GM12878 (cell line): ENCODE data around the gene KLHL30. TPM values are rescaled to one million over a fixed set of nuclear protein-coding genes. Genes with fewer than 3 reads are reported as not detected.

Experiments
- ATAC-seq: fragments of 200-7000 bp; cut with Tn5 transposase; 3 replicates; pipeline ENCODE4 v1.9.1; 2020; ENCODE audit warnings: mild to moderate bottlenecking, moderate library complexity
- BruUV-seq: library from RNA; stranded (reverse); fragments of 400-500 nt; replicated peaks from 2 replicates; lab custom pipeline; 2021; lab: Mats Ljungman, UMichigan
- CTCF ChIA-PET: fragments of 300-600 bp; sonication (Branson Sonifier 250); formaldehyde crosslinking; extraction: SDS; loops from one replicate; lab custom pipeline; 2021; ENCODE audit warnings: inconsistent platforms; lab: Yijun Ruan, JAX
- POLR2A ChIA-PET: fragments of 350-600 bp; formaldehyde crosslinking; extraction: SDS; loops from one replicate; lab custom pipeline; 2021; ENCODE audit warnings: inconsistent platforms; lab: Charles Lee
- RAD21 ChIA-PET: fragments of 300-600 bp; sonication (Branson Sonifier 250); formaldehyde crosslinking; loops from one replicate; lab custom pipeline; 2023; ENCODE audit warnings: antibody characterized with exemption; ENCODE audit not compliant: unreplicated experiment; lab: Charles Lee
- SMC1A ChIA-PET: fragments of 300-600 bp; sonication (Branson Sonifier 250); formaldehyde crosslinking; loops from one replicate; lab custom pipeline; 2023; ENCODE audit not compliant: unreplicated experiment, uncharacterized antibody; lab: Charles Lee
- DNase-seq: peaks from one replicate; pipeline ENCODE4 v3.0.0-alpha.2; 2011; ENCODE audit warnings: low read depth, low spot score
- FAIRE-seq: peaks from 3 replicates; lab custom pipeline; 2011; peaks lifted over from hg19 to GRCh38; lab: Jason Lieb, UNC
- H2AFZ ChIP-seq: 2 replicates; pipeline ENCODE4 v1.6.0; 2011; ENCODE audit warnings: low read depth, low read length, control low read depth; ENCODE audit not compliant: control insufficient read depth
- H3K27ac ChIP-seq: 2 replicates; pipeline ENCODE4 v1.5.1; 2011; ENCODE audit warnings: control low read depth; ENCODE audit not compliant: control insufficient read depth, insufficient read depth
- H3K27me3 ChIP-seq, 2 experiments: replicated peaks in 1 of 2; 2 replicates each; pipeline versions ENCODE4 v1.6.0 to v1.6.1; 2011; ENCODE audit warnings: low read length in 1 of 2; ENCODE audit not compliant: control insufficient read depth in 2 of 2, insufficient read depth in 2 of 2
- H3K36me3 ChIP-seq, 2 experiments: 2 replicates each; pipeline ENCODE4 v1.5.1; 2011; ENCODE audit warnings: low read length in 1 of 2; ENCODE audit not compliant: control insufficient read depth in 2 of 2, insufficient read depth in 2 of 2
- H3K4me1 ChIP-seq: 2 replicates; pipeline ENCODE4 v1.6.1; 2011; ENCODE audit warnings: mild to moderate bottlenecking, low read length, moderate library complexity, mixed read lengths; ENCODE audit not compliant: control insufficient read depth, insufficient read depth
- H3K4me2 ChIP-seq: 2 replicates; pipeline ENCODE4 v1.6.0; 2011; ENCODE audit warnings: control low read depth; ENCODE audit not compliant: control insufficient read depth, insufficient read depth
- H3K4me3 ChIP-seq: fragments of 200-600 bp; sonication (generic); 2 replicates; pipeline ENCODE4 v1.5.1; 2016
- H3K79me2 ChIP-seq: 2 replicates; pipeline ENCODE4 v1.6.0; 2011; ENCODE audit warnings: low read length; ENCODE audit not compliant: control insufficient read depth, insufficient read depth
- H3K9ac ChIP-seq: 2 replicates; pipeline ENCODE4 v1.8.0; 2011; ENCODE audit warnings: low read length, control low read depth, mixed read lengths; ENCODE audit not compliant: control insufficient read depth, insufficient read depth
- H3K9me3 ChIP-seq: replicated peaks from 3 replicates; pipeline ENCODE4 v1.5.1; 2011; ENCODE audit warnings: mild to moderate bottlenecking, low read length; ENCODE audit not compliant: control insufficient read depth, insufficient read depth
- H4K20me1 ChIP-seq: 2 replicates; pipeline ENCODE4 v1.6.0; 2011; ENCODE audit not compliant: control insufficient read depth, insufficient read depth
- CHD1 ChIP-seq: IDR thresholded peaks from 2 replicates; pipeline ENCODE4 v1.6.1; 2012; ENCODE audit warnings: low read depth, low read length, improper control_type of control experiment
- CHD2 ChIP-seq: IDR thresholded peaks from 2 replicates; pipeline ENCODE4 v1.6.1; 2011; ENCODE audit warnings: low read depth, low read length, improper control_type of control experiment, borderline replicate concordance
- CHD4 ChIP-seq: fragments of 200-600 bp; sonication (generic); IDR thresholded peaks from 2 replicates; pipeline ENCODE4 v1.6.1; 2016; ENCODE audit warnings: mild to moderate bottlenecking
- EP300 ChIP-seq, 2 experiments: fragments of 150-350 bp in 1 of 2; IDR thresholded peaks; 2 replicates each; pipeline ENCODE4 v1.6.1; 2011 to 2012; ENCODE audit warnings: low read depth in 2 of 2, low read length in 2 of 2, borderline replicate concordance in 1 of 2, improper control_type of control experiment in 1 of 2, inconsistent platforms in 1 of 2; ENCODE audit not compliant: control insufficient read depth in 1 of 2
- GABPA ChIP-seq: IDR thresholded peaks from 2 replicates; pipeline ENCODE4 v1.6.1; 2014; ENCODE audit warnings: antibody characterized with exemption, low read depth, mild to moderate bottlenecking, inconsistent platforms
- KLF5 ChIP-seq: fragments of 450-650 bp; IDR thresholded peaks from 2 replicates; pipeline ENCODE4 v1.6.1; 2014; ENCODE audit warnings: mild to moderate bottlenecking; ENCODE audit not compliant: partially characterized antibody
- PAX5 ChIP-seq: IDR thresholded peaks from 2 replicates; pipeline ENCODE4 v1.6.1; 2011; ENCODE audit warnings: low read depth, low read length, borderline replicate concordance
- RB1 ChIP-seq: fragments of 450-650 bp; formaldehyde crosslinking; IDR thresholded peaks from 2 replicates; pipeline ENCODE4 v1.6.1; 2017; ENCODE audit warnings: mild to moderate bottlenecking, borderline replicate concordance
- SMAD5 ChIP-seq: IDR thresholded peaks from 2 replicates; pipeline ENCODE4 v1.6.1; 2016; ENCODE audit warnings: antibody characterized with exemption, low read depth
- TAF1 ChIP-seq: IDR thresholded peaks from 2 replicates; pipeline ENCODE4 v1.6.1; 2011; ENCODE audit warnings: mild to moderate bottlenecking, low read depth, low read length, borderline replicate concordance
- WGBS: methylation state at CpG from one replicate; pipeline ENCODE4 v1.1.6; 2016; ENCODE audit warnings: low lambda C conversion rate; ENCODE audit not compliant: insufficient replicate concordance, insufficient coverage; ENCODE audit errors: missing lambda C conversion rate; 5-methylcytosine and 5-hydroxymethylcytosine counted together
- in situ Hi-C: fragments of 300-500 bp; cut with MboI; formaldehyde crosslinking; loops from 9 replicates; pipeline ENCODE4 v1.14.3; 2018; ENCODE audit warnings: mixed read lengths
- intact Hi-C: fragments of 100-400 bp; cut with micrococcal nuclease; formaldehyde crosslinking; loops from one replicate; pipeline ENCODE4 v1.14.2; 2022; ENCODE audit not compliant: unreplicated experiment
- polyA plus RNA-seq, 11 experiments: library from polyadenylated mRNA; depleted of rRNA in 4 of 11; unstranded in 6 of 11; stranded (reverse) in 5 of 11; fragments of >200 nt; fragmentation: Nextera tagmentation in 4 of 11; fragmentation: Illumina TruSeq in 1 of 11; extraction: Ambion mirVana in 4 of 11; extraction: Trizol in 1 of 11; gene quantifications; 1 replicate in 1 of 11; 2 replicates in 10 of 11; pipeline versions ENCODE4 v1.2.1 to v1.2.3, GENCODE V29; 2011 to 2016; ENCODE audit warnings: inconsistent platforms in 2 of 11, missing spikeins in 2 of 11, low read depth in 1 of 11
- total RNA-seq, 4 experiments: library from RNA; depleted of rRNA in 3 of 4; stranded (reverse); fragments of >200 nt in 3 of 4; fragmentation: Illumina TruSeq in 1 of 4; extraction: Trizol in 1 of 4; gene quantifications; 2 replicates each; pipeline versions ENCODE4 v1.2.1 to v1.2.3, GENCODE V29; 2013 to 2021
- TF ChIP-seq, protein P1 (sequence below): fragments of 450-650 bp; conservative IDR thresholded peaks from 2 replicates; pipeline ENCODE4 v1.6.1; 2017; ENCODE audit warnings: mild to moderate bottlenecking, moderate library complexity
- TF ChIP-seq, protein P2 (sequence below): fragments of 450-650 bp; IDR thresholded peaks from 2 replicates; pipeline ENCODE4 v1.6.1; 2018; ENCODE audit warnings: mild to moderate bottlenecking, low read depth, moderate library complexity; ENCODE audit not compliant: partially characterized antibody

Gene KLHL30
- total and polyA plus RNA-seq, 10 of the 15 experiments (the other 5 are each of a cell fraction or from before 2014, with no cell fraction given), result 0.03 TPM; not detected in 9

DNA sequence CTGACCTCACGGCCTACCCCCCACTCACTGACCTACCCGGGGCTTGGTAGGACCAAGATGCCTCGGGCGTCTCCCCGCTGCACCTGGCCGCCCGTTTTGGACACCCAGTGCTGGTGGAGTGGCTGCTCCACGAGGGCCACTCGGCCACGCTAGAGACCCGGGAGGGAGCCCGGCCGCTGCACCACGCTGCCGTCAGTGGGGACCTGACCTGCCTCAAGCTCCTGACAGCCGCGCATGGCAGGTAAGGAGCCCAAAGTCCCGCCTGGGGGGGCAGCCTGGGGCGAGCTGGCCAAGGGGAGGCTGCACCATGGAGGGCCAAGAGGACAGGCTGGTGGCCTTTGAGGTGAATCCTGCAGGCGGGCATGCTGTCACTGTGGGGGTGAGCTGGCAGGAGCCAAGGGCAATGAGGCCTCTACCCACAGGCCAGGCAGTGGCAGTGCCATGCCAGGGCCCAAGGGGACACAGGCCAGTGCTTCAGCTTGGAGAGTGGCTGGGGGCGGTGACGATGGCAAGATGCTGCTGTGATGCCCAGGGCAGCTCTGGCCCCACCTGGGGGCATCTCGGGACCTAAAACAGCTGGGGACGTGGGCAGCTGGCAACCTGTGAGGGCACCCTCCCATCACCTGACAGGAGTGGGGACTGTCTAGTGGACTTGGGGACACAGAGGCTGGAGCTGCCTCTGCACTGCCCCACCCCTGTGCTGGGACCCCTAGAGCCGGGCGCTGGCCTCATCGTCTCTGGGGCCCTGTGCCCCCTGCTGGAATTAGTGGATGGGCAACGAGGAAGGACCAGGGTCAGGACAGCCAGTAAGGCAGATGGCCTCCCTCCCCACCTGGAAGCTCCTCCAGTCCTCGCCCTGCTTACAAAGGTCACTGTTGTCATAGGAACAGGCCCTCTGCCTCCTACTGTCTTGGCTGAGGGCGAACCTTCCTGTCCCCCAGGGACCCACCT lies 36.3 kb upstream of the KLHL30 start:
- no peaks in the 10 kb centered on the region for H3K27me3 ChIP-seq
- H3K9me3 ChIP-seq, result no peaks in the 10 kb centered on the region
- in situ Hi-C loops (no loop called here), intact Hi-C loops (no loop called here)
- H3K9ac ChIP-seq, result no peak overlapping the region
- no TSS peak for BruUV-seq
- ChIA-PET SMC1A (no interaction called here), CTCF (no interaction called here), POLR2A (no interaction called here), RAD21 (no interaction called here)
- no peak overlapping the region for H3K4me3 ChIP-seq
- H3K4me2 ChIP-seq, result no peak overlapping the region
- H3K27ac ChIP-seq, result no peak overlapping the region
- DNase-seq, result no peak
- H4K20me1 ChIP-seq, result no peaks in the 10 kb centered on the region
- H3K79me2 ChIP-seq, result no peaks in the 10 kb centered on the region
- H2AFZ ChIP-seq, result no peak overlapping the region
- peaks cover 15% of the 10 kb centered on the region for H3K4me1 ChIP-seq
- H3K36me3 ChIP-seq, result no peaks in the 10 kb centered on the region
- FAIRE-seq, result no peak
- ATAC-seq, result no peak
- 54% methylated on average over 28 of the region's 30 CpGs for WGBS
- TF ChIP-seq SMAD5, result no peak
- no peak for TF ChIP-seq CHD2
- TF ChIP-seq RB1, result no peak

DNA sequence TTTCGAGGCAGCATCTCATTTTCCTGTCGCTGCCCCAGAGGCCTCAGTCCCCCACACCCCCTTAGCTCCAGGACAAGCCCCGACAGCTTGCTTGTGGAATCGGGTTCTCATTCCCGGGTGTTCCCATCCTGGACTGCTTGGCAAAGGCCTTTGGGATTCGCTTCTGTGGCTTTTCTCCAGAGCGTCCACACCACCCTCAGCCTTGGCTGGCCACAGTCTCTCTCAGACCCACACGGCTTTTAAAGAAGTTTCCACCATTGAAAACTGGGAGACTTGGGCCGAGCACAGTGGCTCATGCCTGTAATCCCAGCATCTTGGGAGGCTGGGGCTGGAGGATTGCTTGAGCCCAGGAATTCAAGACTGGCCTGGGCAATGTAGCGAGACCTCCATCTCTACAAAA lies 35.6 kb upstream of the KLHL30 start:
- no peak for ATAC-seq
- Histone ChIP-seq H3K4me1 (peaks cover 21% of the 10 kb centered on the region), H4K20me1 (no peaks in the 10 kb centered on the region), H3K27ac (no peak overlapping the region), H3K4me3 (no peak overlapping the region), H3K4me2 (no peak overlapping the region), H2AFZ (no peak overlapping the region), H3K36me3 (no peaks in the 10 kb centered on the region), H3K9me3 (no peaks in the 10 kb centered on the region), H3K27me3 (no peaks in the 10 kb centered on the region), H3K9ac (no peak overlapping the region), H3K79me2 (no peaks in the 10 kb centered on the region)
- no TSS peak for BruUV-seq
- TF ChIP-seq PAX5 (no peak), CHD1 (no peak), EP300 (IDR thresholded peaks at IDR 0.05; ENCODE audit: borderline replicate concordance in 1 of 2, control insufficient read depth in 1 of 2, low read depth in 2 of 2, low read length in 2 of 2) (no peak), CHD4 (no peak), TAF1 (no peak), KLF5 (no peak), GABPA (no peak)
- TF ChIP-seq, protein P1, sequence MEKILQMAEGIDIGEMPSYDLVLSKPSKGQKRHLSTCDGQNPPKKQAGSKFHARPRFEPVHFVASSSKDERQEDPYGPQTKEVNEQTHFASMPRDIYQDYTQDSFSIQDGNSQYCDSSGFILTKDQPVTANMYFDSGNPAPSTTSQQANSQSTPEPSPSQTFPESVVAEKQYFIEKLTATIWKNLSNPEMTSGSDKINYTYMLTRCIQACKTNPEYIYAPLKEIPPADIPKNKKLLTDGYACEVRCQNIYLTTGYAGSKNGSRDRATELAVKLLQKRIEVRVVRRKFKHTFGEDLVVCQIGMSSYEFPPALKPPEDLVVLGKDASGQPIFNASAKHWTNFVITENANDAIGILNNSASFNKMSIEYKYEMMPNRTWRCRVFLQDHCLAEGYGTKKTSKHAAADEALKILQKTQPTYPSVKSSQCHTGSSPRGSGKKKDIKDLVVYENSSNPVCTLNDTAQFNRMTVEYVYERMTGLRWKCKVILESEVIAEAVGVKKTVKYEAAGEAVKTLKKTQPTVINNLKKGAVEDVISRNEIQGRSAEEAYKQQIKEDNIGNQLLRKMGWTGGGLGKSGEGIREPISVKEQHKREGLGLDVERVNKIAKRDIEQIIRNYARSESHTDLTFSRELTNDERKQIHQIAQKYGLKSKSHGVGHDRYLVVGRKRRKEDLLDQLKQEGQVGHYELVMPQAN, result no peak
- TF ChIP-seq, protein P2, sequence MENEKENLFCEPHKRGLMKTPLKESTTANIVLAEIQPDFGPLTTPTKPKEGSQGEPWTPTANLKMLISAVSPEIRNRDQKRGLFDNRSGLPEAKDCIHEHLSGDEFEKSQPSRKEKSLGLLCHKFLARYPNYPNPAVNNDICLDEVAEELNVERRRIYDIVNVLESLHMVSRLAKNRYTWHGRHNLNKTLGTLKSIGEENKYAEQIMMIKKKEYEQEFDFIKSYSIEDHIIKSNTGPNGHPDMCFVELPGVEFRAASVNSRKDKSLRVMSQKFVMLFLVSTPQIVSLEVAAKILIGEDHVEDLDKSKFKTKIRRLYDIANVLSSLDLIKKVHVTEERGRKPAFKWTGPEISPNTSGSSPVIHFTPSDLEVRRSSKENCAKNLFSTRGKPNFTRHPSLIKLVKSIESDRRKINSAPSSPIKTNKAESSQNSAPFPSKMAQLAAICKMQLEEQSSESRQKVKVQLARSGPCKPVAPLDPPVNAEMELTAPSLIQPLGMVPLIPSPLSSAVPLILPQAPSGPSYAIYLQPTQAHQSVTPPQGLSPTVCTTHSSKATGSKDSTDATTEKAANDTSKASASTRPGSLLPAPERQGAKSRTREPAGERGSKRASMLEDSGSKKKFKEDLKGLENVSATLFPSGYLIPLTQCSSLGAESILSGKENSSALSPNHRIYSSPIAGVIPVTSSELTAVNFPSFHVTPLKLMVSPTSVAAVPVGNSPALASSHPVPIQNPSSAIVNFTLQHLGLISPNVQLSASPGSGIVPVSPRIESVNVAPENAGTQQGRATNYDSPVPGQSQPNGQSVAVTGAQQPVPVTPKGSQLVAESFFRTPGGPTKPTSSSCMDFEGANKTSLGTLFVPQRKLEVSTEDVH, result no peak
- in situ Hi-C loops (no loop called here), intact Hi-C loops (no loop called here)
- RAD21 ChIA-PET, result no interaction called here
- 60% methylated on average over 10 of the region's 10 CpGs for WGBS
- DNase-seq, result no peak
- SMC1A ChIA-PET, result no interaction called here
- no peak for FAIRE-seq
- CTCF ChIA-PET, result no interaction called here
- POLR2A ChIA-PET, result no interaction called here
